Activated CD4-positive, alpha-beta T cell treated with anti-CD3 and anti-CD28 coated beads, Interleukin-2, amount 50 U/mL, for 24 hours (primary cell): ENCODE results near the gene MADD.

Source experiments
- DNase-seq, 2 donors: peaks; one replicate each; pipeline ENCODE4 v3.0.0-alpha.2; 2020; ENCODE audit warnings: low read depth in 1 of 2, low spot score in 1 of 2

The MADD gene

GRCh38 chr11:47356129-47356997 is 86.4 kb downstream of the MADD start:
- no peak for DNase-seq

GRCh38 chr11:47356998-47357329 is 87.0 kb downstream of the MADD start:
- no peak for DNase-seq

GRCh38 chr11:47357985-47358730 is 88.2 kb downstream of the MADD start:
- DNase-seq = no peak

DNA sequence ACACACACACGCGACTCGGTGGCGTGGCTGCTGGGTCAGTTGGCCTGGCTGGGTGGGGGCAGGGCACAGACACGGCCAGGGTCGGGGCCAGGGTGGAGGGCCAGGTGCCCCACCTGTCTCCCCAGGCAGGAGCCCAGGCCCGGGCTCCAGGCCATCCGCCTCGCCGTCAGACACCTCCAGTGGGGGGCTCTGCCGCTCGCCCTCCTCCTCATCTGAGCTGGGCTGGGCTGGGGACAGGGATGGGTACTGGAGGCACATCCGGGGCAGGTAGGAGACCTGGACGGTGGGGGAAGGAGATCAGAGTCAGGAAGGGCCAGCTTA is 88.8 kb downstream of the MADD start:
- DNase-seq = no peak

DNA sequence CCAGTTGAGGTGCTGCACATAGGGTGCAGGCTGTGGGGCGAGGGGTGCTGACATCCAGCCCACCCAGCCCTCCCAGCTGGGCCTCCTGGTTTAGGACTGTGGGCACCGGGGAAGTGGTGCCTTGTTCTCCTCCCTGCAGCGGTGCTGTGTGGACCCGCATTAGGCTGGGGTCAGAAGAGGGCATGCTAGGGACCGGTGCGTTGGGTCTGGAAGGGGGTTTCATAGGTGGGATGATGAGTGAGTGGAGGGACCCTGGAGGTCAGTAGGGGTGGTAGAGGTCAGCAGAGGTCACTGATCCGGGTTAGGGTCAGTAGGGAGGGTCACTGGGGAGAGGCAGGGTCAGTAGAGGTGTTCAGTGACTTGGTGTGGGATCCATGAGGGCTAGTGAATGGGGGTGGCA is 89.2 kb downstream of the MADD start:
- DNase-seq = no peak

DNA sequence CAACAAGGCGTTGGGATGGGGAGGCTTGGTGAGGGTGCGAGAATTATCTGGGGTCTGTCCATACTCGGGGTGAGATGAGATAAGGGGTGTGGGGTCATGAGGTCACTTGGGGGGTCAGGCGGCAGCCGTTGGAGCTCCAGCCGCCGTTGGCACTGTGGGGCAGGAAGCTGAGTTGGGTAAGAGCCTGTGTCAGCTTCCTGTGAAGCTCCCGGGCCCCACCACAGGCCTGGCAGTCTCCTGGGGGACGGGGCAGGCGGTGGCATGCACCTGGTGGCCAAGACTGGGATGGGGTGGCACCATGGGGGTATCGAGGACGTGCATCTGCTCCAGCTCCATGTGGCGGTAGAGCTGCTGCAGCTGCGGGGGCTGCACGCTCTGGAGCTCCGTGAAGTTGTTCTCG is 89.7 kb downstream of the MADD start:
- no peak for DNase-seq

DNA sequence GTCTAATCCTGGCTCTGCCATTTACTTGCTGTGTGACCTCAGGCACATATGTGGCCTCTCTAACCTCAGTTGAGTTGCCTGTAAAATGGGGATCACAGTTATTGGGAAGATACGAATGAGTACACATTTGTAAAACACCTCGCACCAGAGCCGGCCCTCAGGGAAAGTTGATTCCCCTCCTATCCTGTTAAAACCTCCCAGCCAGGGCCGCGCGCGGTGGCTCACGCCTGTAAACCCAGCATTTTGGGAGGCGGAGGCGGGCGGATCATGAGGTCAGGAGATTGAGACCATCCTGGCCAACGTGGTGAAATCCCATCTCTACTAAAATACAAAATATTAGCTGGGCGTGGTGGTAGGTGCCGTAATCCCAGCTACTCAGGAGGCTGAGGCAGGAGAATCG is 90.4 kb downstream of the MADD start:
- no peak for DNase-seq

DNA sequence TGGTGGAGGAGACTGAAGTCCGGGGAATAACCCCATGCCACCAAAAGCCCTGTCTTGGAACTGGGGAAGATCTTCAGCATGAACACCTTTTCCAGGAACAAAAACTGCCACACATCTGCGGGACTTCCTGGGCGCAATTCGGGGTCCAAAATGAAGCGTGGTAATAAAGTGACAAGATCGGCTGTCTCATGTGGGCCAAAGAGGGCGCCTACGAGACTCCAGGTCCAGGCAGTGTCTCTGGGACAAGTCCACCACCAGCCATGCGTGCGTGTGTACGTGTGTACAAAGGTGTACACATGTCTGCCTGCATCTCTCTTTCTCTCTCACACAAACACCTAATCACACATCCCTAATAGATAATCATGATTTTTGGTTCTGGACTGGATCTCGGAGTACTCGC is 91.5 kb downstream of the MADD start:
- no peak for DNase-seq

DNA sequence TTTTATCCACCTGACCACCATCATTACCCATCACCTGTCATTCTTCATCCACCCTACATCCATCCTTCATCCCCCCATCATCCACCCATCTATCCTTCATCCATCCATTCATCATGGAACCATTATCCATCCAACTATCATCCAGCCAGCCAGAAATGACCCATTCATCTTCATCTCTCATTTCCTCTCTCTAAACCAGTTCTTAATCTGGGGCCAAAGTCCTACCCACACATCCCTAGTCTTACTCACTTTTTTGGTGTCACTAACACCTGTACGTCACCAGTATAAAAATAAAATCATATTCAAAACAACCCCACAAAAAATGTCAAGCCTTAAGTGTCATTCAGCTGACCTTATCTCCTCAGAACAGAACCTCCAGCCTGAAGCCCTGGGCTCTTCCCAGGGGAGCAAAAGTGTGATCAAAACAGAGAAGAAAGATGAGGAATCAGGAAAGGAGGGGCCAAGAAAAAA is 96.1 kb downstream of the MADD start:
- DNase-seq = no peak

- peak in 1 of 2 donors; percentile 11 for DNase-seq
Measured at GRCh38 chr11:47369676-47370075, 99.7 kb downstream of the MADD start.

GRCh38 chr11:47372422-47372821 is 102.5 kb downstream of the MADD start:
- DNase-seq = no peak

GRCh38 chr11:47373876-47374719 is 104.2 kb downstream of the MADD start:
- peak; percentile 71 to 80 for DNase-seq

DNA sequence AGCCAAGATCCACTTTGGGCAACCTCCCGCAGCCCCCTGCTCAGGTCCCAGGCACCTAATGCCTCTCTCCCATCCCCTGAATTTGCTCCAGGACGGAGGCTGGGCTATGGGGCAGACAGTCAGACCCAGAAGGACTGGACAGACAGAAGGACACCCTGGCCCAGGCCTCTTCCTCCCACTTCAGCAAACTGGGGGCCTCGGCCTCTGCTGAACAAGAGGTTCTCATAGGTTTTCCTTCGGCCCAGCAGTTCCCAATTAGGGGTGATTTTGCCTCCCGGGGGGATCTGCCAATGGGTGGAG is 104.7 kb downstream of the MADD start:
- no peak for DNase-seq

- DNase-seq = no peak
Measured at GRCh38 chr11:47375020-47375419, 105.1 kb downstream of the MADD start.

GRCh38 chr11:47375546-47376085 is 105.7 kb downstream of the MADD start:
- DNase-seq = no peak

DNA sequence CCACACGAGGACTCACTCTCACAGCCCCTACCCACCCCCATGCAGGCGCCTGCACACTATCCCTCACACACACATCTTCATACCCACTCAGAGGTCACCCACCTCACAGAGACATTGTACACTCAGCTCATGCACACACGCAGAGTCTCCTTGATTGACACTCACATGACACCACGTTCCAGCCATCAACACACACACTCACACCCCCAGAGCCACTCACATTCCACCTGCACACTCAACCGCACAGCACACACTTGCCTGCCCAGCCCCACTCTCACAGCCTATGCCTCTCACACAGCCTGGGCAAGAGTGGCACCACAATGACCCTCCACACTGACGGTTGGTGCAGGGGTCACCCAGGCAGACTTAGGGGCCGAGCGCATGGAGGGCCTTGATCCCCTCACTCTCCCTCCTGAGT is 106.2 kb downstream of the MADD start:
- DNase-seq = no peak

- DNase-seq = no peak
Measured at GRCh38 chr11:47376525-47377371, 106.8 kb downstream of the MADD start.

DNA sequence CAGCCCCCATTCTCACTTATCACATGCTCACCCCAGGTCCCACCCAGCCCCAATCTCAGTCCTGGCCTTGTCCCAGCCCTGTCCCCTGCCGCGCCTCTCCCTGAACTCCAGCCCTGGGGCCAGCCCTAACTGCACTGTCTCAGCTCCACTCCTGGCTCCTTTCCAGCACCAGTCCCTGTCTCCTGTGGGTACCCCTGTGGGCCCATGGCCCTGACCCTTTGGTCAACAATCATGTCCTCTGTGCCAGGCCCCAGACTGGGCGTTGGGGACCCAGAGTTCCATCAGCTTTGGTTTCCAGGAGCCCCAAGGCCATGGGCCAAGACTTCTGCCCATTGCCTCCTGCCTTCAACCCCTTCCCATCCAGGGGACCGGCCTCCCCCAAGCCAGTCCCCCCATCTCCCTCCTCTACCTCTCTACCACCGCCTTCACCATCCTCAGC is 107.7 kb downstream of the MADD start:
- no peak for DNase-seq

DNA sequence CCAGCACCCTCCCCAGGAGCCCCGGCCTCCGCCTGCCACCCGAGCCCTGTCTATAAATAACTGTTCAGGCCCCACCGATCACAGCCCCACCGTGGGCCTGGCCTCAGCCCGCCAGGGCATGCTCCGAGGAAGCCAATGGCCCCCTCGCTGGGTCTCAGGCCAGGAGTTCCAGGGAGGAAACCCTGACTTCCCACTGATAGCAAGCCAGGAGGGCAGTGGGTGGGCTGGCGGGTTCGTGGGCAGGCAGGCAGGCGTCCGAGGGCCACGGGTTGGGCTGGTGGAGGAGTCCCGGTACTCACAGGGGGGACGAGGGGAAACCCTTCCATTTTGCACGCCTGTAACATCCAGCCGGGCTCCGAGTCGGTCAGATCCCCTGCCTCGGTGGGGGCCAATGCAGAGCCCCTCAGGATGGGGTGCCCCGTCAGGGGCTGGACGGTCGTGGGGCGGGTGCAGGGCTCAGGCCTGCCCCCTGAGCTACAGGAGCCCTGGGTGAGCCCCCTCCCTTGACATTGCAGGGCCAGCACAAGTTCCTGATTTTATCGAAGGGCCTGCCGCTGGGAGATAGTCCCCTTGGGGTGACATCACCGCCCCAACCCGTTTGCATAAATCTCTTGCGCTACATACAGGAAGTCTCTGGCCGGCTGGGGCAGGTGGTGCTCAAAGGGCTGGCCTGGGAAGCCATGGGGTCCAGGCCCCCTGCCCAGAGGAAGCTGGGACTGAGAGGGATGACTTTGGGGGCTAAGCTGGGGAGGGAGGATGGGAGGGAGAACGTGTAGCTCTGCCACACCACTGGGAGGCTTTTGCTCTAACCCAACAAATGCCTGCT is 108.3 kb downstream of the MADD start, which contains the start of gene SPI1:
SPI1 (minus strand) TSS at position 538 of the 826 bp plus-strand sequence; CDS start at position 344, 194 bp downstream.
- DNase-seq = no peak

DNA sequence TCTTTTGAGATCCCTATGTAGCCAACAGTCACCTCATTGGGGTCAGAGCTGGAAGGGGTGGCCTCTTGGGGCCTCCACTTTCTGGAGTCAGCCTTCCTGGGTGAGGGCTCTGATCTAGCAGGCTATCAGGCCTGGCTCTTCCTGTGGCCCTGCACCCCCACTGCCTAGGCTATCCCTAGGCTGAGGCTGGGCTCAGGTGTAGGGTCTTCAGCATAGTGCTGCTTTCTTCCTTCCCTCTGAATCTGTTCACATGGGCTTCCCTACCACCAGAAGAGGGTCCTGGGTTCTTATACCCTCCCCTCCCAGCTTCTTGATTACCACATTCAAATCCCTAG is 108.9 kb downstream of the MADD start:
- DNase-seq = no peak
